ENCODE measurements around the gene DCAF7.

GRCh38 chr17:63634163-63634562 lies 83.9 kb downstream of the DCAF7 start:
- TF ChIP-seq, protein P1, sequence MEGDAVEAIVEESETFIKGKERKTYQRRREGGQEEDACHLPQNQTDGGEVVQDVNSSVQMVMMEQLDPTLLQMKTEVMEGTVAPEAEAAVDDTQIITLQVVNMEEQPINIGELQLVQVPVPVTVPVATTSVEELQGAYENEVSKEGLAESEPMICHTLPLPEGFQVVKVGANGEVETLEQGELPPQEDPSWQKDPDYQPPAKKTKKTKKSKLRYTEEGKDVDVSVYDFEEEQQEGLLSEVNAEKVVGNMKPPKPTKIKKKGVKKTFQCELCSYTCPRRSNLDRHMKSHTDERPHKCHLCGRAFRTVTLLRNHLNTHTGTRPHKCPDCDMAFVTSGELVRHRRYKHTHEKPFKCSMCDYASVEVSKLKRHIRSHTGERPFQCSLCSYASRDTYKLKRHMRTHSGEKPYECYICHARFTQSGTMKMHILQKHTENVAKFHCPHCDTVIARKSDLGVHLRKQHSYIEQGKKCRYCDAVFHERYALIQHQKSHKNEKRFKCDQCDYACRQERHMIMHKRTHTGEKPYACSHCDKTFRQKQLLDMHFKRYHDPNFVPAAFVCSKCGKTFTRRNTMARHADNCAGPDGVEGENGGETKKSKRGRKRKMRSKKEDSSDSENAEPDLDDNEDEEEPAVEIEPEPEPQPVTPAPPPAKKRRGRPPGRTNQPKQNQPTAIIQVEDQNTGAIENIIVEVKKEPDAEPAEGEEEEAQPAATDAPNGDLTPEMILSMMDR (IDR thresholded peaks at IDR 0.05), result no peak
- no peak for TF ChIP-seq RAD21 (IDR thresholded peaks at IDR 0.05; ENCODE audit: low read length)
- no peak for TF ChIP-seq POLR2AphosphoS5 (IDR thresholded peaks at IDR 0.05; ENCODE audit: low read depth, low read length)
- TF ChIP-seq CHD2 (IDR thresholded peaks at IDR 0.05; ENCODE audit: low read length, partially characterized antibody), result no peak
- no peak for TF ChIP-seq NFIC (IDR thresholded peaks at IDR 0.05; ENCODE audit: borderline replicate concordance)
- no peak for TF ChIP-seq RFX5 (IDR thresholded peaks at IDR 0.05; ENCODE audit: low read length)
- TF ChIP-seq, protein P2, sequence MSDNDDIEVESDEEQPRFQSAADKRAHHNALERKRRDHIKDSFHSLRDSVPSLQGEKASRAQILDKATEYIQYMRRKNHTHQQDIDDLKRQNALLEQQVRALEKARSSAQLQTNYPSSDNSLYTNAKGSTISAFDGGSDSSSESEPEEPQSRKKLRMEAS (IDR thresholded peaks at IDR 0.05; ENCODE audit: low read depth), result no peak
- no peak for TF ChIP-seq USF2 (IDR thresholded peaks at IDR 0.05; ENCODE audit: borderline replicate concordance, low read depth, low read length)
- TF ChIP-seq GABPA (IDR thresholded peaks at IDR 0.05; ENCODE audit: low read depth), result no peak
- TF ChIP-seq ZBTB33 (IDR thresholded peaks at IDR 0.05; ENCODE audit: borderline replicate concordance, low read depth), result no peak
- TF ChIP-seq EP300 (IDR thresholded peaks at IDR 0.05; ENCODE audit: borderline replicate concordance in 1 of 2, low read depth in 1 of 2, low read length in 1 of 2), result no peak
- TF ChIP-seq SMC3 (IDR thresholded peaks at IDR 0.05; ENCODE audit: low read depth, low read length), result no peak

Measured in SK-N-SH (cell line).